Kidney tubule cell (primary cell): ENCODE data around the gene C19orf18.

Source experiments
- DNase-seq: peaks from one replicate; pipeline ENCODE4 v3.0.0-alpha.2; 2018; ENCODE audit warnings: low spot score

C19orf18 gene

GRCh38 chr19:57947419-57948134 is 26.8 kb downstream of the C19orf18 start, which contains the start of gene ZNF256:
ZNF256 (minus strand) TSS chr19:57947706; CDS start chr19:57947474, 232 bp downstream.
- DNase-seq: peak; percentile 95

GRCh38 chr19:57947088-57947418 is 27.3 kb downstream of the C19orf18 start:
- DNase-seq: no peak

- DNase-seq: no peak
Measured at GRCh38 chr19:57946316-57946715, 28.0 kb downstream of the C19orf18 start.

- no peak for DNase-seq
Measured at GRCh38 chr19:57941593-57941992, 32.7 kb downstream of the C19orf18 start.

GRCh38 chr19:57935731-57936130 is 38.6 kb downstream of the C19orf18 start:
- no peak for DNase-seq

- DNase-seq: peak; percentile 83
Measured at GRCh38 chr19:57934820-57935665, 39.3 kb downstream of the C19orf18 start, which contains the start of gene ZNF418. ZNF418 (minus strand) TSS chr19:57935402; CDS start chr19:57933822, 1,580 bp downstream.

GRCh38 chr19:57927587-57927986 is 46.7 kb downstream of the C19orf18 start:
- DNase-seq: no peak

- DNase-seq: peak; percentile 95
Measured at GRCh38 chr19:57916168-57916995, 58.0 kb downstream of the C19orf18 start, which contains the start of gene ZNF417. ZNF417 (minus strand) TSS chr19:57916592; CDS start chr19:57916411, 181 bp downstream.

- DNase-seq: no peak
Measured at GRCh38 chr19:57914531-57914930, 59.8 kb downstream of the C19orf18 start.
